ENCODE results near the gene CACNA2D3.
"Not testable (repeated sequence)": the region's sequence is repeated elsewhere in the genome, so short reads cannot be mapped to it uniquely, and the experiment has no call there.

The CACNA2D3 gene

GRCh38 chr3:54573858-54574257 lies 451.5 kb downstream of the CACNA2D3 start:
- DNase-seq (ENCODE audit: low read depth in 2 of 2), result no peak

- no peak for DNase-seq (ENCODE audit: low read depth in 2 of 2)
Measured at GRCh38 chr3:54574906-54575617, 452.7 kb downstream of the CACNA2D3 start.

GRCh38 chr3:54575618-54575960 lies 453.2 kb downstream of the CACNA2D3 start:
- DNase-seq (ENCODE audit: low read depth in 2 of 2), result no peak

GRCh38 chr3:54577313-54577712 lies 455.0 kb downstream of the CACNA2D3 start:
- no peak for DNase-seq (ENCODE audit: low read depth in 2 of 2)

- DNase-seq (ENCODE audit: low read depth in 2 of 2), result peak; percentile 17 to 20
Measured at GRCh38 chr3:54578417-54578816, 456.1 kb downstream of the CACNA2D3 start.

- DNase-seq (ENCODE audit: low read depth in 2 of 2), result no peak
Measured at GRCh38 chr3:54580453-54580852, 458.1 kb downstream of the CACNA2D3 start.

GRCh38 chr3:54582424-54582823 lies 460.1 kb downstream of the CACNA2D3 start:
- no peak for DNase-seq (ENCODE audit: low read depth in 2 of 2)

- no peak for DNase-seq (ENCODE audit: low read depth in 2 of 2)
Measured at GRCh38 chr3:54591157-54591556, 468.8 kb downstream of the CACNA2D3 start.

- DNase-seq (ENCODE audit: low read depth in 2 of 2), result no peak
Measured at GRCh38 chr3:54593653-54594052, 471.3 kb downstream of the CACNA2D3 start.

GRCh38 chr3:54596087-54596486 lies 473.7 kb downstream of the CACNA2D3 start:
- no peak for DNase-seq (ENCODE audit: low read depth in 2 of 2)

GRCh38 chr3:54599716-54600115 lies 477.4 kb downstream of the CACNA2D3 start:
- no peak for DNase-seq (ENCODE audit: low read depth in 2 of 2)

- DNase-seq (ENCODE audit: low read depth in 2 of 2), result no peak
Measured at GRCh38 chr3:54600441-54601204, 478.3 kb downstream of the CACNA2D3 start.

- DNase-seq (ENCODE audit: low read depth in 2 of 2), result no peak
Measured at GRCh38 chr3:54604495-54604894, 482.1 kb downstream of the CACNA2D3 start.

- DNase-seq (ENCODE audit: low read depth in 2 of 2), result no peak
Measured at GRCh38 chr3:54608041-54608440, 485.7 kb downstream of the CACNA2D3 start.

GRCh38 chr3:54619053-54619452 lies 496.7 kb downstream of the CACNA2D3 start:
- DNase-seq (ENCODE audit: low read depth in 2 of 2), result no peak

GRCh38 chr3:54619531-54619930 lies 497.2 kb downstream of the CACNA2D3 start:
- no peak for DNase-seq (ENCODE audit: low read depth in 2 of 2)

GRCh38 chr3:54621184-54621583 lies 498.8 kb downstream of the CACNA2D3 start:
- no peak for DNase-seq (ENCODE audit: low read depth in 2 of 2)

GRCh38 chr3:54622678-54623077 lies 500.3 kb downstream of the CACNA2D3 start:
- DNase-seq (ENCODE audit: low read depth in 2 of 2), result no peak

- no peak for DNase-seq (ENCODE audit: low read depth in 2 of 2)
Measured at GRCh38 chr3:54625805-54626787, 503.7 kb downstream of the CACNA2D3 start.

- no peak for DNase-seq (ENCODE audit: low read depth in 2 of 2)
Measured at GRCh38 chr3:54628888-54629441, 506.6 kb downstream of the CACNA2D3 start.

- DNase-seq (ENCODE audit: low read depth in 2 of 2), result no peak
Measured at GRCh38 chr3:54630101-54630623, 507.8 kb downstream of the CACNA2D3 start.

GRCh38 chr3:54631001-54631400 lies 508.6 kb downstream of the CACNA2D3 start:
- not testable (repeated sequence) for DNase-seq (ENCODE audit: low read depth in 2 of 2)

Data from fibroblast of skin of left quadriceps (primary cell).